ENCODE results near the gene SMAD9. TPM values are rescaled to one million over a fixed set of nuclear protein-coding genes. Genes with fewer than 3 reads are reported as not detected.
A peak's percentile ranks its signal among the peaks of the same experiment; 100 is the strongest.

Gene SMAD9
- total RNA-seq, 1 donor from 2014 or later: 0.05 TPM

DNA sequence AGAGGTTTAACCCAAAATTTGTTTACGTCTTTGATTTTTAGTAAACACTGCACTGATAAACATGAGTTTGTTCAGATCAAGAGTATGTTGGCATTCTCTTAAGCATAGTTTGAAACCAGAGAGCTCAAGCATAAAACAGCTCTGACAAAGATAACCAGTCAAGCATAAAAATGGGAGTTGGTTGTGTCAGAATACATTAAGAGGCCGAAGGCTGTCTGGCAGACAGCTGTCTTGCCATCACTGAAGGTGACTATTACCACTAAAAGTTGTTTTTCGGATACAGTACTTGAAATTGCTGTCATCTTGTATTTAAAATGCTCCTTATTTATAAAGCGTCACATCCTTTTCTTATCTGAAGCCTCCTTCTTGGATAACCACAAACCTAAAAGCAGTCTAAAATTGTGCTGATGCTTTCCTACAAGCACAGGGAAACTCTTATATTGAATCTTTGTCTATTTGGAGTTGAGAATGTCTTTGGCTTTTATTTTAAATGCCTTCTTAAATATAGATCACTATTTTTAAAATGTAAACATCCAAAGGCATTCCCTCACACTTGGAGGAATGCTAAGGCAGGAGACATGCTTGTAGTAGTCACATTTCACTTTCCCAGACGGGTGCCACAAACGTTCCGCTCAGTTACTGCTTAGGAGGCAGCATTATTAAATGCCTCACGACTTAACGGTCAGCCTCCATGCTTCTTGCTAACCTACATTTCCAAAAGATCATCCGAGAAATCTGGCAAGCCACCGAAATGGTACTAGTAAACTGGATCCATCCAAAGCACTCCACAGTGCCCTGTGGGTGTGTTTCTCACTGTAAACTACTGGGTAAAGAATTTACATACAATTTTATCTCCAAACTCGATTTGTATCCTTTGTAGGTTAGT, 1.5 kb downstream of the SMAD9 start:
- peaks cover 2% of the 10 kb centered on the region for H3K9me3 Mint-ChIP-seq

DNA sequence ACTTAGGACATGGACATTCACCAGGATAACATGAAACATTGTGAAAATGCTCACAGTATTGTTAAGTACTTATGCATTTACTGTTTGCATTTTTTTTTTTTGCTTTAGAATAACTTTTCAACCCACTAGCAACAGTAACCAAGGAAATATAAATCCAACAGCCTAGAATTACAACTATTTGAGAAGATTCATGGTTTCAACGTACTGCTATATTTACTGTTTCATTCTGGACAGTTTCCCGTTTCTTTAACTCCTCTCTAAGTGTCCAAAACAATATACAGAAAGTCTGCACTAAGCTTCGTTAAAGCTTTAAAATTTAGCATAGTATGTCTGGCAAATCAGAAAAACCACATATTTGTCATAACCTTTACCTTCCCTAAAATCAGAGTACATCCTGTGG, 2.7 kb downstream of the SMAD9 start:
- peaks cover 2% of the 10 kb centered on the region for H3K9me3 Mint-ChIP-seq
- DNase-seq: no peak
- H3K36me3 Mint-ChIP-seq (ENCODE audit: low read depth): no peaks in the 10 kb centered on the region
- H3K4me3 Mint-ChIP-seq: no peak overlapping the region
- intact Hi-C loops (cut with micrococcal nuclease): no loop called here
- H3K4me1 Mint-ChIP-seq: peaks cover 2% of the 10 kb centered on the region
- H3K27me3 Mint-ChIP-seq: peaks cover 64% of the 10 kb centered on the region
- no peak overlapping the region for H3K27ac Mint-ChIP-seq

More for the DNA sequence above, 1.5 kb downstream of the SMAD9 start:
- Mint-ChIP-seq H3K27me3 (peaks cover 72% of the 10 kb centered on the region), H3K4me1 (peaks cover 2% of the 10 kb centered on the region), H3K4me3 (peak overlapping the region; percentile 55), H3K27ac (no peak overlapping the region), H3K36me3 (ENCODE audit: low read depth) (no peaks in the 10 kb centered on the region)
- intact Hi-C loops (cut with micrococcal nuclease): no loop called here
- no peak for DNase-seq

DNA sequence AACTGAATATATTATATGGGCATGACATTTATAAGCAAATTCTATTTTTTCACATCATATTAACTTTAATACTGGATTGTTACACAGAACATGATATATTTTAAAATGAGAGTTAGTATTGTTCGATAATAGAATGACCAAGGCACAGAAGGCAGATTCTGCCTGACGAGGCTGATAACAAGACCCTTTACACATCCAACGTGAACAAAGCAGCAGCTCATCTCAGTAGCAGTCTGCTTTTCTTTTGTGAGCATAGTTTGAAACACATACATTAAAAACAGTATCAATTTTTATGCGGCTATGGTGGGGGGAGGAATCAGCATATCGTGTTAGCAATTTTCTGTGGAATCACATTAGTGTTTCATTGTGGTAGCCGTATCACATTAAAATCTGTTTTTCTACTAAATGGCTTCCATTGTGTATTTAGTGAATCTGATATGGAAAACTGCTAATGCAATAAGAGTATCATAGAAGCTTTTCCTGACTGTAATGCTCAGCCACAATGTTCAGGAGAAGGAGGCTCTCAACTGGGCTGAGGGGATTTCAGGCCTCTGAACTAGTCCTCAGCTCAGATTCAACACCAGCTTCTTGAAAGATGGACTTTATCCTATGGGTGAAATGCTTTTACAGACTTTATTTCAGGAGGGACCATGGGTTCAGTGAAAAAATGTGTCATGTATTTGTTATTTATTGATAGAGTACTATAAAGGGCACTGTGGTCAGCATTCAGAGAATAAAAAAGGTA, 4.0 kb downstream of the SMAD9 start:
- H3K4me3 Mint-ChIP-seq: no peak overlapping the region
- H3K27me3 Mint-ChIP-seq: peaks cover 55% of the 10 kb centered on the region
- DNase-seq: no peak
- H3K27ac Mint-ChIP-seq: no peak overlapping the region
- no peaks in the 10 kb centered on the region for H3K36me3 Mint-ChIP-seq (ENCODE audit: low read depth)
- peaks cover 2% of the 10 kb centered on the region for H3K4me1 Mint-ChIP-seq
- intact Hi-C loops (cut with micrococcal nuclease): no loop called here
- H3K9me3 Mint-ChIP-seq: peaks cover 2% of the 10 kb centered on the region

DNA sequence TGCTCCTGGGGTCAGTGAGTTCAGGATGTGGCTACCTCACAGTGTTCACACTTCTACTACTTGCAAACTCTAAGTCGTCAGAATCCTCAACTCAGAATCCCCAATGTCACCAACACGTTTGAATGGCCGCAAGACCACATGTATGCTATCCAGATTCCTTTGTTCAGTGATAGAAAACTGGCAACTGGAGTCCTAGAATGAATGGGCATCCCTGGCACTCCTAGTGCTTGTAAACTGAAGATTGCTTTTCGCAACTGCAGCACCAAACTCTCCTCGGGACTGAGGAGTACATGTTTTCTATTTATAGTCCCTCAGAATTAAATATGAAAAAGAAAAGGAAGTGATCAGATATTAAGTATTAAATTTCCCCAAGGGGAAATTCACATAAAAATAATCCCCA, 4.9 kb downstream of the SMAD9 start:
- Mint-ChIP-seq H3K27ac (no peak overlapping the region), H3K9me3 (peaks cover 2% of the 10 kb centered on the region), H3K4me1 (peaks cover 2% of the 10 kb centered on the region), H3K36me3 (ENCODE audit: low read depth) (no peaks in the 10 kb centered on the region), H3K27me3 (peaks cover 49% of the 10 kb centered on the region), H3K4me3 (no peak overlapping the region)
- intact Hi-C loops (cut with micrococcal nuclease): no loop called here
- DNase-seq: no peak

DNA sequence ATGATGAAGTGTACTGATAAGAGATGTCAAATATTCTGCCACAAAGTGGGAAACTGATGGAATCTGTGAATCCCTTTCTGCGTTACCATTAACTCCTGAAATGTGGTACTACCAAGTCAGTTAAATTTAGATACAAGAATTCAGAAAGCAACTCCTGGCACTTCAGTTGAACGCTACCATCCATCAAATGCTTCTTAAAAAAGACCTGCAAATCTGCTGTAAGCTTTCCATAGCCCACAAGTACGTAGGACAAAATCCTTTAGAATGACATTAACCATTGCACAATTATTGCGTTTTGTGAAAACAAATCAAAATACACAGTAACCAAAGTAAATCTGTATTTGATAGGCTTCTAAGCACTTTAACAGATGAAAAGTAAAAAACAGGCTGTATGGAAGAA, 5.4 kb downstream of the SMAD9 start:
- no peak overlapping the region for H3K27ac Mint-ChIP-seq
- H3K36me3 Mint-ChIP-seq (ENCODE audit: low read depth): no peaks in the 10 kb centered on the region
- H3K27me3 Mint-ChIP-seq: peaks cover 49% of the 10 kb centered on the region
- H3K4me3 Mint-ChIP-seq: no peak overlapping the region
- peaks cover 2% of the 10 kb centered on the region for H3K9me3 Mint-ChIP-seq
- intact Hi-C loops (cut with micrococcal nuclease): no loop called here
- peaks cover 2% of the 10 kb centered on the region for H3K4me1 Mint-ChIP-seq
- DNase-seq: no peak

DNA sequence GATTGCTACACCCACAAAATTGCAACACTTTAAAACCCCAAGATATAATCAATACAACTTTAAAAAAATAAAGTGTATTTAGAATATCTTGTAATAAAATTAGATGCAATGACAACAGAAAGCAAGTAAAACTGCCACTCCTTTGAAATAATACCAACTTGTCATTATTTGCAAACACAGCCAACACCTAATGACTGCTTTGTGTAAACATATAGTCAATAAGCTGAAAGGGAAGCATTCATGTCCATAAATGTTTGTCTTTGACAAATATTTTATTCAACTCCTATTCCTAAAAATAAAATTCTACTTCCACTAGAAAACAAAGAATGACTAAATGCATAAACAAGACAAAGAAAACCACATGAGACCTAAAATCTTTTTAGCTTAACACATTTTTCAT, 6.6 kb downstream of the SMAD9 start:
- Mint-ChIP-seq H3K9me3 (peaks cover 2% of the 10 kb centered on the region), H3K4me1 (no peaks in the 10 kb centered on the region), H3K36me3 (ENCODE audit: low read depth) (no peaks in the 10 kb centered on the region), H3K4me3 (no peak overlapping the region), H3K27me3 (peaks cover 43% of the 10 kb centered on the region), H3K27ac (no peak overlapping the region)
- no peak for DNase-seq
- intact Hi-C loops (cut with micrococcal nuclease): no loop called here

DNA sequence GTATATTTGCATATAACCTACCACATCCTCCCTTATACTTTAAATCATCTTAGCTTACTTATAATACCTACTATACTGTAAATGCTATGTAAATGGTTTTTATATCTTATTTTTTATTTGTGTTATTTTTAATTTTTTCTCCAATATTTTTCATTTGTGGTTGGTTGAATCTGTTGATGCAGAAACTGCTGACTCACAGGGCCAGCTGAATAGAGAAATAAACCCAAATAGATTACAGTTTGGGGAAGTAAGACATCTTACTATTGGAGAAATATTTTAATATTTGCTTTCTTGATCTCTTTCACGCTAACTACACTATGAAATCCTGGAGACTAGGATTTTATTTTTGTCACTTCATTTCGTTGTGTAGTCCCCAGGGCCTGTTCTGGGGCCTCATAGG, 7.1 kb downstream of the SMAD9 start:
- intact Hi-C loops (cut with micrococcal nuclease): no loop called here
- H3K27ac Mint-ChIP-seq: no peak overlapping the region
- H3K4me1 Mint-ChIP-seq: no peaks in the 10 kb centered on the region
- H3K27me3 Mint-ChIP-seq: peaks cover 38% of the 10 kb centered on the region
- no peaks in the 10 kb centered on the region for H3K36me3 Mint-ChIP-seq (ENCODE audit: low read depth)
- no peak for DNase-seq
- no peak overlapping the region for H3K4me3 Mint-ChIP-seq
- H3K9me3 Mint-ChIP-seq: peaks cover 2% of the 10 kb centered on the region

DNA sequence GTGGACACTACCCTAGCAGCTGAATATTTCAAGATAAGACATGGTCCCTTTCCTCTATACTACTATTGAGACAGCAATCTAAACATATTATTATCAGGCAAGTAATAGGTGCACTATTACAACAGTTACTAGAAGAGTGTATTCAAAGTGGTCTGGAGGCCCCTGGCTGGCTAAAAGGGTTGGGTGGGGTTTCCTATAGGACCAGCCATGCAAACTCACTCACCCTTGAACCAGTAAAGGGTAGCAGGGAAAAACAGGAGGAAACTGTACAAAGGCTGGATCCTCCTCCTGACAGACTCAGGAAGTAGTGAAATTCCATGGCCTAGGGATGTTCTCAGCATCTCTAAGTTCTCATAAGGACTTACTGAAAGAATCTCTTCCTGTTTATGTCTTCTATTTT, 7.7 kb downstream of the SMAD9 start:
- no peak overlapping the region for H3K4me3 Mint-ChIP-seq
- no peaks in the 10 kb centered on the region for H3K4me1 Mint-ChIP-seq
- peaks cover 34% of the 10 kb centered on the region for H3K27me3 Mint-ChIP-seq
- DNase-seq: no peak
- no peaks in the 10 kb centered on the region for H3K36me3 Mint-ChIP-seq (ENCODE audit: low read depth)
- H3K9me3 Mint-ChIP-seq: peaks cover 2% of the 10 kb centered on the region
- intact Hi-C loops (cut with micrococcal nuclease): no loop called here
- no peak overlapping the region for H3K27ac Mint-ChIP-seq

DNA sequence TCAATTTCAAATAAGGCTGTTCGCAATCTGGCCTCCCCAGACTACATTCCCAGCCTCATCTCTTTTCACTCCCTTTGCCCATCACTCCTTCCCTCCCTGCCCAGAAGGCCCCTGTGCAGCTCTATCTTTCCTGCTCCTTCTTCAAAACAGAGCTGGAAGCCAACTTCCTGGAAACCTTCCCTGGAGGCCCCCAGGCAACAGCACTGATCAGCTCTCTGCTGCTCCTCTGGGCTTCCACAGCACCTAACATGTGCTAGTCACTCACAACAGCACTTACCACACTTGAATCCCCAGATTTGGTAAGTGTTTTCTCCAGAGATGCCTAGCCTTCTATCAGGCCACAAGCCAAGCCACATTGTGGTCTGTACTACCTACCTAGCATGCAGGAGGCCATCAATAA, 9.5 kb downstream of the SMAD9 start:
- H3K4me1 Mint-ChIP-seq: no peaks in the 10 kb centered on the region
- H3K27me3 Mint-ChIP-seq: peaks cover 26% of the 10 kb centered on the region
- no peaks in the 10 kb centered on the region for H3K36me3 Mint-ChIP-seq (ENCODE audit: low read depth)
- no peak for DNase-seq
- H3K9me3 Mint-ChIP-seq: peaks cover 2% of the 10 kb centered on the region
- H3K4me3 Mint-ChIP-seq: no peak overlapping the region
- intact Hi-C loops (cut with micrococcal nuclease): no loop called here
- H3K27ac Mint-ChIP-seq: no peak overlapping the region

DNA sequence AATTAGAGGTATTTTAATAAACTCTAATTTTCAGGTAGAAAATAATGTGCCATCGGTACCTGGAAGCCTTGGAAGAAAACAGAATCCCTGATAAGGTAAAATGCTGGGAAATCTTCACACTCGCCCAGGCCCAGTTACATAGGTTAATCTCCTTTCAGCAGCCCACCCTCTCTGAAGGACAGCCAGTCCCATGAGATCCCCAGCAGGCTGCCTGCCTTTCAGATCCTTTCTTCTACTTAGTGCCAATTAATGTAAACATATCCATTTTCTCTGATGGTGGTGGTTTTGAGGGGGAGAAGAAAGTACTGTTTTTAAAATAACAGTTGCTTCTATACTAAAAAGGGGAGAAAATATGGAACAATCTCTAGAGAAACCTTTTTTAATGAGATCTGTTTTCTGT, 12.2 kb downstream of the SMAD9 start:
- Mint-ChIP-seq H3K27me3 (peaks cover 12% of the 10 kb centered on the region), H3K4me3 (no peak overlapping the region), H3K36me3 (ENCODE audit: low read depth) (no peaks in the 10 kb centered on the region), H3K27ac (no peak overlapping the region), H3K9me3 (no peaks in the 10 kb centered on the region), H3K4me1 (no peaks in the 10 kb centered on the region)
- no peak for DNase-seq
- intact Hi-C loops (cut with micrococcal nuclease): no loop called here

DNA sequence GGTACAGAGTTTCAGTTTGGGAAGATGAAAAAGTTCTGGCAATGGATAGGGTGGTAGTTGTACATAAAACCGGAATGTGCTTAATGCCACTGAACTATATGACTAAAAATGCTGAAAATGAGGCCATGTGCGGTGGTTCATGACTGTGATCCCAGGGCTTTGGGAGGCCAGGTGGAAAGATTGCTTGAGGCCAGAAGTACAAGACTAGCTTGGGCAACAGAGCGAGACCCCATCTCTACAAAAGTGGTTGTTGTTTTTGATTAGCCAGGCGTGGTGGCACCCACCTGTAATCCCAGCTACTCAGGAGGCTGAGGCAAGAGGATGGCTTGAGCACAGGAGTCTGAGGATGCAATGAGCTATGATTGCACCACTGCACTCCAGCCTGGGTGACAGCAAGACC, 12.8 kb downstream of the SMAD9 start:
- Mint-ChIP-seq H3K27me3 (peaks cover 12% of the 10 kb centered on the region), H3K36me3 (ENCODE audit: low read depth) (no peaks in the 10 kb centered on the region), H3K4me3 (no peak overlapping the region), H3K27ac (no peak overlapping the region), H3K9me3 (no peaks in the 10 kb centered on the region), H3K4me1 (no peaks in the 10 kb centered on the region)
- intact Hi-C loops (cut with micrococcal nuclease): no loop called here
- DNase-seq: no peak

DNA sequence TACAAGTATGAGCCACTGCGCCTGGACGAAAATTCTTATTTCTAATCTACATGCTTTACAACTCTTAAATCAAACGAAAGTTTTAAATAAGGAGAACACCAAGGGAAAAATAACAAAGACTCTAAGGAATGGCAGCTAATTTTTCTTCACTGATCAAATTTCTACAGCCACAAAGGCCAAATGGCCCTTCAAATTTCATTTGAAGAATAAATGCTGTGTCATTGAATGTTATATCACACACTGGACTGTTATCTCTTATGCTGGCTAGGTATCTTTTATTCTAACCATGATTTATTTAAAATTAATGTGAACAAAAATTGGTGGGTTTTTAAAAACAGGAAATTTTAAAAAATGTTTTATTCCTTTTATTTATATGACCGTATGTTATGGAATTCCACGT, 14.1 kb downstream of the SMAD9 start:
- Mint-ChIP-seq H3K27me3 (peaks cover 15% of the 10 kb centered on the region), H3K27ac (no peak overlapping the region), H3K9me3 (no peaks in the 10 kb centered on the region), H3K36me3 (ENCODE audit: low read depth) (no peaks in the 10 kb centered on the region), H3K4me3 (no peak overlapping the region), H3K4me1 (no peaks in the 10 kb centered on the region)
- intact Hi-C loops (cut with micrococcal nuclease): no loop called here
- DNase-seq: no peak

DNA sequence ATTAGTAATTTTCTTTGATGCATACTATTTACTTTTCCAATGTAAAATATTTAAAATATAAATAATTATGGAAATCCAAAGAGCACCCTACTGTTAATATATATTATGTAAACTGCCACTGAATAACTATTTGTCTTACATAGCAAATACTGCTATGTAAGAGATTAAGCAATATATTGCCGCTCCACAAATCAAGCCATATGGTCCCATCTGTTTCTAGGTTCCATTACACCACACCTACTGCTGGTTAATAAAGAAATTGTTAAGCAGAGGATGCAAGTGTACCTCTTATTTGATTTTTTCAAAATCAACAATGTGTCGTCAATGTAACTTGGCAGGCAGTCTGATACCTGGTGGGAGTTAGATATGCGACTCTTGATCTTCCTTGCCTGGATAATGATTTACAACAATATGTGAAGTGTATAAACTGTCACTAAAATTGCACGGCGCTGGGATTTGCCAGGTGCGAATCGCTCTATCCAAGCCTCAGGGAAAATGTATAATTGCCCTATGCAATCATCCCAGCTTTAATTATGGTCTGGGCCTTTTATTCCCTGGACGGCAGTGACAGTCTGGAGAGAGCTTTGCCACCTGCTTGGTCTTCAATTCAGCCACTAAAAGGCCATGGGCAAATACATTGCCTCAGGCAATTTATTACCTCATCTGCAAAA, 16.0 kb downstream of the SMAD9 start:
- no peak overlapping the region for H3K27ac Mint-ChIP-seq
- peaks cover 25% of the 10 kb centered on the region for H3K27me3 Mint-ChIP-seq
- H3K9me3 Mint-ChIP-seq: peaks cover 3% of the 10 kb centered on the region
- H3K36me3 Mint-ChIP-seq (ENCODE audit: low read depth): no peaks in the 10 kb centered on the region
- no peak for DNase-seq
- H3K4me3 Mint-ChIP-seq: no peak overlapping the region
- intact Hi-C loops (cut with micrococcal nuclease): no loop called here
- no peaks in the 10 kb centered on the region for H3K4me1 Mint-ChIP-seq

DNA sequence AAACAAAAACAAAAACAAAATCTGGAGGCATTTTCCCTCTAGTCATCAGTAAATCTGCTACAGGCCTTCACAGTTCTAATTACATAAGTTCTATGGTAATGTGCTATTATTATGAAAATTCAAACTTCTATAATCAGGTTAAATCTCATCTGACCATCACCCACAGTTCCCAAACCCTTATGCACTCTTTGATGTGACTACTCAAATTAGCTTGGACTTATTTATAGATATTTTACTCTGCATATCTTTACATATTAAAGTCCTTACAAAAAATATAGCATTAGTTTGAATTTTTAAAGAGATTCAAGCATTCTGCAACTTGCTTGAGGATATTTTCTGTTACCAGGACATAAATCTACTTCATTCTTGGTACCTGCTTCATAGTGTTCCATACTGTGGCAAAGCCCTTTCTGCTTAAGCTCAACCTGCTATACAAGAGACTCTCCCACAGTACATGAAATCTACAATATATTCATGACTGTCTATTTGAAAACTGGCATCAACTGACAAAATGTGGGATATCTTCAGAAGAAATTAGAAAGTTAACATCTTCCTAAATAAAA, 22.9 kb downstream of the SMAD9 start:
- H3K27ac Mint-ChIP-seq: no peak overlapping the region
- no peak for DNase-seq
- H3K36me3 Mint-ChIP-seq (ENCODE audit: low read depth): no peaks in the 10 kb centered on the region
- no peaks in the 10 kb centered on the region for H3K4me1 Mint-ChIP-seq
- H3K27me3 Mint-ChIP-seq: peaks cover 30% of the 10 kb centered on the region
- peaks cover 3% of the 10 kb centered on the region for H3K9me3 Mint-ChIP-seq
- H3K4me3 Mint-ChIP-seq: no peak overlapping the region
- intact Hi-C loops (cut with micrococcal nuclease): no loop called here

Measured in activated CD4-positive, alpha-beta T cell treated with anti-CD3 and anti-CD28 coated beads, Interleukin-2, amount 10 ng/mL, durations not matched to agents 24 days and 14 days (primary cell).